MCF 10A (cell line): ENCODE results near the gene RBFA. TPM values are rescaled to one million over a fixed set of nuclear protein-coding genes. Genes with fewer than 3 reads are reported as not detected.

Source experiments
- BruUV-seq: library from RNA; stranded (reverse); fragments of 400-500 nt; replicated peaks from 2 replicates; lab custom pipeline; 2021; lab: Mats Ljungman, UMichigan
- CTCF ChIA-PET: fragments of 300-600 bp; sonication (Branson Sonifier 250); formaldehyde crosslinking; extraction: SDS; loops from one replicate; lab custom pipeline; 2021; ENCODE audit warnings: antibody characterized with exemption, inconsistent platforms; lab: Yijun Ruan, JAX
- POLR2A ChIA-PET: fragments of 300-600, 350-650 bp; sonication (Branson Sonifier 250); formaldehyde crosslinking; extraction: SDS; loops from one replicate; lab custom pipeline; 2020; ENCODE audit warnings: antibody characterized with exemption, inconsistent platforms; lab: Yijun Ruan, JAX
- DNase-seq: peaks from one replicate; pipeline ENCODE4 v3.0.0-alpha.2; 2018; ENCODE audit not compliant: unreplicated experiment
- H3K27ac Mint-ChIP-seq: one replicate; pipeline ENCODE4 v1.8.0; 2022; ENCODE audit warnings: mild to moderate bottlenecking, low read depth, mixed read lengths; ENCODE audit not compliant: unreplicated experiment
- H3K27me3 Mint-ChIP-seq: one replicate; pipeline ENCODE4 v1.8.0; 2022; ENCODE audit warnings: mixed read lengths; ENCODE audit not compliant: insufficient read depth, unreplicated experiment
- H3K36me3 Mint-ChIP-seq: one replicate; pipeline ENCODE4 v1.8.0; 2022; ENCODE audit warnings: mild to moderate bottlenecking, moderate library complexity, mixed read lengths; ENCODE audit not compliant: insufficient read depth, unreplicated experiment
- H3K4me1 Mint-ChIP-seq: one replicate; pipeline ENCODE4 v1.8.0; 2022; ENCODE audit warnings: mixed read lengths; ENCODE audit not compliant: insufficient read depth, unreplicated experiment
- H3K4me3 Mint-ChIP-seq: one replicate; pipeline ENCODE4 v1.8.0; 2022; ENCODE audit warnings: mild to moderate bottlenecking, moderate library complexity, mixed read lengths; ENCODE audit not compliant: unreplicated experiment
- H3K9me3 Mint-ChIP-seq: one replicate; pipeline ENCODE4 v1.8.0; 2022; ENCODE audit warnings: mixed read lengths; ENCODE audit not compliant: unreplicated experiment
- intact Hi-C: fragments of 100-400 bp; cut with micrococcal nuclease; formaldehyde crosslinking; loops from 2 replicates; pipeline ENCODE4 v1.14.1; 2022
- total RNA-seq: library from RNA; stranded (reverse); gene quantifications from 2 replicates; pipeline ENCODE4 v1.2.3, GENCODE V29; 2022
- TF ChIP-seq, protein P1 (sequence below): fragments of 200-600 bp; IDR thresholded peaks from one replicate; pipeline ENCODE4 v1.8.0; 2022; ENCODE audit warnings: antibody characterized with exemption, mild to moderate bottlenecking; ENCODE audit not compliant: unreplicated experiment

Gene RBFA
- total RNA-seq, 1 experiment from 2014 or later, result 47.4 TPM

DNA sequence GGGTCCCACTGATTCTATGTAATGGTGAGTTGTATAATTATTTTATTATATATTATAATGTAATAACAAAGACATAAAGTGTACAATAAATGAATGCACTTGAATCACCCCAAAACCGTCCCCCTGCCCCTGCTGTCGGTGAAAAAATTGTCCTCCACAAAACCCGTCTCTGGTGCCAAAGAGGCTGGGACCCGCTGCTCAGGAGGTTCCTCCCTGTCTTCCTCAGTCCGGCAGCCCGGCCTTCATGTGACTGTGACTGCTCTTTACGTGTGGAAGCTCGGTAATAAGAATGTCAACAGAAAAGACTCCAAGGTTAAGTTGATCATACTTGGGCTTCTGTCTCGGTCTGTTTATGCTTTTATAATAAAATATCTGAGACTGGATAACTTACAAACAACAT is 42.1 kb downstream of the RBFA start:
- peaks cover 12% of the 10 kb centered on the region for H3K27me3 Mint-ChIP-seq

GRCh38 chr18:80077873-80078272 is 43.6 kb downstream of the RBFA start:
- intact Hi-C loops, result no loop called here
- TF ChIP-seq, protein P1, sequence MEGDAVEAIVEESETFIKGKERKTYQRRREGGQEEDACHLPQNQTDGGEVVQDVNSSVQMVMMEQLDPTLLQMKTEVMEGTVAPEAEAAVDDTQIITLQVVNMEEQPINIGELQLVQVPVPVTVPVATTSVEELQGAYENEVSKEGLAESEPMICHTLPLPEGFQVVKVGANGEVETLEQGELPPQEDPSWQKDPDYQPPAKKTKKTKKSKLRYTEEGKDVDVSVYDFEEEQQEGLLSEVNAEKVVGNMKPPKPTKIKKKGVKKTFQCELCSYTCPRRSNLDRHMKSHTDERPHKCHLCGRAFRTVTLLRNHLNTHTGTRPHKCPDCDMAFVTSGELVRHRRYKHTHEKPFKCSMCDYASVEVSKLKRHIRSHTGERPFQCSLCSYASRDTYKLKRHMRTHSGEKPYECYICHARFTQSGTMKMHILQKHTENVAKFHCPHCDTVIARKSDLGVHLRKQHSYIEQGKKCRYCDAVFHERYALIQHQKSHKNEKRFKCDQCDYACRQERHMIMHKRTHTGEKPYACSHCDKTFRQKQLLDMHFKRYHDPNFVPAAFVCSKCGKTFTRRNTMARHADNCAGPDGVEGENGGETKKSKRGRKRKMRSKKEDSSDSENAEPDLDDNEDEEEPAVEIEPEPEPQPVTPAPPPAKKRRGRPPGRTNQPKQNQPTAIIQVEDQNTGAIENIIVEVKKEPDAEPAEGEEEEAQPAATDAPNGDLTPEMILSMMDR, result no peak
- H3K9me3 Mint-ChIP-seq, result no peaks in the 10 kb centered on the region
- no peak overlapping the region for H3K4me3 Mint-ChIP-seq
- H3K4me1 Mint-ChIP-seq, result no peaks in the 10 kb centered on the region
- H3K27ac Mint-ChIP-seq, result no peak overlapping the region
- H3K27me3 Mint-ChIP-seq, result peaks cover 12% of the 10 kb centered on the region
- CTCF ChIA-PET, result no interaction called here
- DNase-seq, result no peak
- BruUV-seq, result no TSS peak
- H3K36me3 Mint-ChIP-seq, result peaks cover 12% of the 10 kb centered on the region
- POLR2A ChIA-PET, result no interaction called here

More for the DNA sequence above, 42.1 kb downstream of the RBFA start:
- Mint-ChIP-seq H3K4me3 (no peak overlapping the region), H3K27ac (no peak overlapping the region), H3K9me3 (no peaks in the 10 kb centered on the region), H3K36me3 (peaks cover 12% of the 10 kb centered on the region), H3K4me1 (no peaks in the 10 kb centered on the region)
- POLR2A ChIA-PET, result no interaction called here
- TF ChIP-seq, protein P1, result no peak
- intact Hi-C loops, result no loop called here
- BruUV-seq, result no TSS peak
- DNase-seq, result no peak
- CTCF ChIA-PET, result no interaction called here

Other genes with a start within 250 kb of the RBFA start
- gene KCNG2, start 236.5 kb upstream of the RBFA start, total RNA-seq, result not detected in 2 replicates
- gene SLC66A2, start 82.8 kb upstream of the RBFA start, total RNA-seq, result 21.7 and 24.5 TPM in 2 replicates
- 46.6 and 49.4 TPM in 2 replicates for gene HSBP1L1, start 69.8 kb upstream of the RBFA start, total RNA-seq
- 207 and 245 TPM in 2 replicates for gene TXNL4A, start 45.9 kb upstream of the RBFA start, total RNA-seq
- 19.6 and 21.1 TPM in 2 replicates for gene ADNP2, start 74.8 kb downstream of the RBFA start, total RNA-seq
- 8.1 and 8.2 TPM in 2 replicates for gene PARD6G, start 213.1 kb downstream of the RBFA start, total RNA-seq